ENCODE data around the gene DDIT3.

Gene DDIT3

DNA sequence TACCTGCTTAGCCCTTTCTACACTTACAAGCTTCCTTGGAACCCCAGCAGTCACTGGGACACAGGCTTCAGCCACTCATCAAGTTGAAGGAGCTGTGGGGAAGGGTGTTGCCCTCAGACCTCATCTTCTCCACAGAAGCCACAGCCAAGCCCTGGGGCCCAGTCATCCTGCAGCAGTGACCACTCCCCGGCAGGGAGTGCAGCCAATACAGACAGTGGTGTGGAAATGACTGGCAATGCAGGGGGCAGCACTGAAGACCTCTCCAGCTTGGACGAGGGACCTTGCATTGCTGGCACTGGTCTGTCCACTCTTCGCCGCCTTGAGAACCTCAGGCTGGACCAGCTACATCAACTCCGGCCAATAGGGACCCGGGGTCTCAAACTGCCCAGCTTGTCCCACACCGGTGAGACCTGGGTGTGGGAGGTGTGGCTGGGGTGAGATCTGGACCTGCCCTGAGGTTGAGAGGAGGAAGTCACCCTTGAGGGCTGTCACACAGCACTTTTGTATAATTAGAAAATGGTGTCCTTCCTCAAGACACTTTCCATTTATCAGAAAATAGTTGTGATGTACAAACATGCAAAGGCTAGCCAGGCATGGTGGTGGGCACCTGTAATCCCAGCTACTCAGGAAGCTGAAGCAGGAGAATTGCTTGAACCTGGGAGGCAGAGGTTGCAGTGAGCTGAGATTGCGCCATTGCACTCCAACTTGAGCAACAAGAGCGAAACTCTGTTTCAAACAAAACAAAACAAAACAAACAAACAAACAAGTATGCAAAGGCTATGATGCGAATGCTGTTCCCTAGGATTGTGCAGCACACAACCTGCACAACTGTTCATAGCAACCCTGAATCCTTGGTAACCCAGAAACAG, 50.8 kb downstream of the DDIT3 start:
- peak; percentile 51 for DNase-seq (ENCODE audit: low read depth)
- TF ChIP-seq, protein P1, sequence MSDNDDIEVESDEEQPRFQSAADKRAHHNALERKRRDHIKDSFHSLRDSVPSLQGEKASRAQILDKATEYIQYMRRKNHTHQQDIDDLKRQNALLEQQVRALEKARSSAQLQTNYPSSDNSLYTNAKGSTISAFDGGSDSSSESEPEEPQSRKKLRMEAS (IDR thresholded peaks at IDR 0.05; ENCODE audit: low read depth, low read length), result no peak
- TF ChIP-seq MYC (IDR thresholded peaks at IDR 0.05; ENCODE audit: low read depth, low read length), result no peak
- TF ChIP-seq, protein P2, sequence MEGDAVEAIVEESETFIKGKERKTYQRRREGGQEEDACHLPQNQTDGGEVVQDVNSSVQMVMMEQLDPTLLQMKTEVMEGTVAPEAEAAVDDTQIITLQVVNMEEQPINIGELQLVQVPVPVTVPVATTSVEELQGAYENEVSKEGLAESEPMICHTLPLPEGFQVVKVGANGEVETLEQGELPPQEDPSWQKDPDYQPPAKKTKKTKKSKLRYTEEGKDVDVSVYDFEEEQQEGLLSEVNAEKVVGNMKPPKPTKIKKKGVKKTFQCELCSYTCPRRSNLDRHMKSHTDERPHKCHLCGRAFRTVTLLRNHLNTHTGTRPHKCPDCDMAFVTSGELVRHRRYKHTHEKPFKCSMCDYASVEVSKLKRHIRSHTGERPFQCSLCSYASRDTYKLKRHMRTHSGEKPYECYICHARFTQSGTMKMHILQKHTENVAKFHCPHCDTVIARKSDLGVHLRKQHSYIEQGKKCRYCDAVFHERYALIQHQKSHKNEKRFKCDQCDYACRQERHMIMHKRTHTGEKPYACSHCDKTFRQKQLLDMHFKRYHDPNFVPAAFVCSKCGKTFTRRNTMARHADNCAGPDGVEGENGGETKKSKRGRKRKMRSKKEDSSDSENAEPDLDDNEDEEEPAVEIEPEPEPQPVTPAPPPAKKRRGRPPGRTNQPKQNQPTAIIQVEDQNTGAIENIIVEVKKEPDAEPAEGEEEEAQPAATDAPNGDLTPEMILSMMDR (IDR thresholded peaks at IDR 0.05; ENCODE audit: low read depth, low read length), result no peak
- TF ChIP-seq POLR2A (IDR thresholded peaks at IDR 0.05; ENCODE audit: extremely low read depth, insufficient read length), result no peak

DNA sequence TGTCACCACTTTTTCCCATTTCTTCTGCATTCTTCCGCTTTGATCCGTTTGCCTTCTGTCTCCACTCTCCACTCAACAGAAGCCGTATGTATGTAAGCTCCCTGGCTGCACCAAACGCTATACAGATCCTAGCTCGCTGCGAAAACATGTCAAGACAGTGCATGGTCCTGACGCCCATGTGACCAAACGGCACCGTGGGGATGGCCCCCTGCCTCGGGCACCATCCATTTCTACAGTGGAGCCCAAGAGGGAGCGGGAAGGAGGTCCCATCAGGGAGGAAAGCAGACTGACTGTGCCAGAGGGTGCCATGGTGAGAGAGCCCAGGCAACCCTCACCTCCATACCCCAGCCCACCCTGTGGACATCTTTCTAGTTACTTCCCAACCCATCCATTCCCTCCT, 52.4 kb downstream of the DDIT3 start:
- no peak overlapping the region for H3K4me3 ChIP-seq (ENCODE audit: low read depth, low read length)
- TF ChIP-seq MYC (IDR thresholded peaks at IDR 0.05; ENCODE audit: low read depth, low read length) (no peak), POLR2A (IDR thresholded peaks at IDR 0.05; ENCODE audit: extremely low read depth, insufficient read length) (no peak)
- TF ChIP-seq, protein P2 (IDR thresholded peaks at IDR 0.05; ENCODE audit: low read depth, low read length), result no peak
- TF ChIP-seq, protein P1 (IDR thresholded peaks at IDR 0.05; ENCODE audit: low read depth, low read length), result no peak
- DNase-seq (ENCODE audit: low read depth), result no peak

More for the DNA sequence above, 50.8 kb downstream of the DDIT3 start:
- H3K4me3 ChIP-seq (ENCODE audit: low read depth, low read length), result no peak overlapping the region

DNA sequence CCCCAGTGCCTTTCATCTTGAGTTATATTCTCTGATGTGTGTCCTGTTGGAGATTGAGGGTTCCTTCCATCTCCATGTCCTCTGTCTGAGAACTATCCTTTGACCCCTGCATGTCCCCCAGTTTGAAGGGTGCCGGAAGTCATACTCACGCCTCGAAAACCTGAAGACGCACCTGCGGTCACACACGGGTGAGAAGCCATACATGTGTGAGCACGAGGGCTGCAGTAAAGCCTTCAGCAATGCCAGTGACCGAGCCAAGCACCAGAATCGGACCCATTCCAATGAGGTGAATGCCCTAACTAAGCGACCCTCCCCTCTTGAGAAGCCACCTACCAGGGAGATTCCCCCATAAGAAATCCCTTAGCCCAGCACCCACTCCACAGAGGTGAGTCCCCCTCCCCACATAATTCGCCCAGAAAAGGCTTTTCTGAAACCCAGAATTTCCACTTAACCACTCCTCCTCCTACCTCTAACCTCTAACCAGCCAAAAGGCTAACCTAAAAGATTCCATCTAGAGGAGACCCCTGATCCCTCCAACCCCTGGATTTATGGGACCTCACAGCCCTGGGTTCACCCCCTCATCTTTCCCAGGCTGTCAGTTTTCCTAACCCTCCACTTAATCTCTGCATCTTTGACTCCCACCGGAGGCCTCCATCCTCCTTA, 53.0 kb downstream of the DDIT3 start:
- H3K4me3 ChIP-seq (ENCODE audit: low read depth, low read length), result no peak overlapping the region
- no peak for TF ChIP-seq POLR2A (IDR thresholded peaks at IDR 0.05; ENCODE audit: extremely low read depth, insufficient read length)
- TF ChIP-seq, protein P1 (IDR thresholded peaks at IDR 0.05; ENCODE audit: low read depth, low read length), result no peak
- TF ChIP-seq MYC (IDR thresholded peaks at IDR 0.05; ENCODE audit: low read depth, low read length), result no peak
- TF ChIP-seq, protein P2 (IDR thresholded peaks at IDR 0.05; ENCODE audit: low read depth, low read length), result no peak
- DNase-seq (ENCODE audit: low read depth), result no peak

Data from NB4 (cell line).